ENCODE results near the gene LMF1.
A peak's percentile ranks its signal among the peaks of the same experiment; 100 is the strongest.

The LMF1 gene

DNA sequence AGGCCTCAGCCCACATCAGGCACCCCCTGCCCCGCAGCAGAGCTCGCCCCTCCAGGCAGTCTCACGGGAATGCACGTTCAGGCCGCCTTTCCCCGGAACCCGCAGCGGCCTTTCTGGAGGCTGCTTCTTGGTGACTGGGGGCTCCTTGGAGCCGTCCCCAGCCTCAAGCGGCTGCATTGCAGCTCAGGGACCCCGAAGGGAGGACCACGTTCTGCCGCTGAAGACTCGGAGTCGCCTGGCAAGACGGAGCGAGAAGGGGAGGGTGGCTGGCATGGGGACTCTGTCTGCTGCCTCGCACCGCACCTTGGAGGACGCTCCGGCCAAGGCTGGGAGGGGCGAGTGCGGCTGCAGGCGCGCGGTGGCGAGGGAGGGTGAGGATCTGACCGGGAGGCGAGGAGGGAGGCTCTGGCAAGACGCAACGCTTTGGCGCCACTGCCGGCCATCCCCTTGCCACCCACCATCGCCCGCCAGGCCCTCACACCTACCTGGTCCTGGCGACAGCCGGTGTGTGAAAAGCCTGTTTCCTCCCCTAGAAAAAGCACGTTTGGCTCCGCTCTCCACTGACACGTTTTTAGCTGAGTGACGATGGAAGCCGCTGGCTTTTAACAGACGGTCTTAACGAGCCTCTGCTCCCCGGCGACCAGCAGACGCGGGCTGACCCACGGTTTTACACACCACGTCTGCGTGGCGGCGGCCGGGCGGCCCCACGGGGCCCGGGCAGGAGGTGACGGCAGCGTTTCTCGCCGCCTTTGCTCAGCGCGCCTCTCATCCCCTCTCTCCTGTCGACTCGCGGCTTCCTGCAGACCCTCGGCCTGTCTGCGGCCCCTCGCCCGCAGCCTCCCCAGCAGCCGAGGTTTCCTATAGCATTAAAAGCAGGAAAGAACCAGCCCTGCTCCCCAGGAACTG, 153.5 kb downstream of the LMF1 start:
- no peak overlapping the region for H2AFZ ChIP-seq (ENCODE audit: low read depth, low read length)
- peaks cover 7% of the 10 kb centered on the region for H3K27me3 ChIP-seq (ENCODE audit: insufficient read depth, low read length)

DNA sequence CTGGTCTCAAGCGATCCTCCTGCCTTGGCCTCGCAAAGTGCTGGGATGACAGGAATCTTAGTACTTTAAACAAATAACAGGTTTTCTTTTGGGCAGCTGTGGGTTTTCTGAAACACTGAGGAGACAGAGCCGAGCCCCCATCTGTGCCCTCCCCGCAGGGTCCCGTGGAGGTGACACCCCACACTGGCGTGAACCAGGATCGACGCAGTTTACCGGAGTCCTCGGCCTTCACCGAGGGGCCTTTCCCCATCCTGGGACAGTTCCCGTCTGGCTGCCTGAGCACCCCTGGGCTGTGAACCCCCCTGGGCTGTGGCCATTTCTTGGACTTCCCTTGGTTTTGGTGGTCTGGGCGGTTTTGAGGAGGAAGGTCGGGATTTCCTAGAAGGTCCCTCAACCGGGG, 154.9 kb downstream of the LMF1 start:
- H3K36me3 ChIP-seq (ENCODE audit: insufficient read depth, low read length) = no peaks in the 10 kb centered on the region
- H3K4me1 ChIP-seq (ENCODE audit: insufficient read depth, low read length) = no peaks in the 10 kb centered on the region
- H2AFZ ChIP-seq (ENCODE audit: low read depth, low read length) = no peak overlapping the region
- no peak overlapping the region for H3K4me3 ChIP-seq (ENCODE audit: low read length)
- peaks cover 2% of the 10 kb centered on the region for H3K9me3 ChIP-seq (ENCODE audit: low read length)
- H3K27me3 ChIP-seq (ENCODE audit: insufficient read depth, low read length) = peaks cover 13% of the 10 kb centered on the region

More for the DNA sequence above, 153.5 kb downstream of the LMF1 start:
- Histone ChIP-seq H3K4me1 (ENCODE audit: insufficient read depth, low read length) (peaks cover 2% of the 10 kb centered on the region), H3K4me3 (ENCODE audit: low read length) (no peak overlapping the region), H3K9me3 (ENCODE audit: low read length) (peaks cover 2% of the 10 kb centered on the region), H3K36me3 (ENCODE audit: insufficient read depth, low read length) (no peaks in the 10 kb centered on the region)

DNA sequence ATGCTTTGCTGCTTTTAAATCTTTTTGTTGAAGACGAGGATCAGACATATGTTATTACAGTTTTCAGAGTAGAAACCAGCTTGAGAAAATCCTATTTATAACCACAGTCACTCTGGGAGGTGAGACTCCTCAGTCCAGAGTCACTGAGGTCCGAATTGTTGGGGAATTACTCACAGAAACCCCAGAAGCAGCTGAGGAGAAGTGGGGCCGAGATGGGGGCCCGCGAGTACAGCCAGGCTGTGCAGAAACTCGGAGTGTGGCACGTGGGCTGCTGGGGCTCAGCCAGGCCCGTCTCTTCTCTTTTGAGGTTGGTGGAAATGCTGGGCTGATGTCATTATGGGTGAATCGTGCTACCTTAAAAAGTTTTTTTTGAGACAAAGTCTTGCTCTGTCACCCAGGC, 155.8 kb downstream of the LMF1 start:
- Histone ChIP-seq H2AFZ (ENCODE audit: low read depth, low read length) (no peak overlapping the region), H3K4me1 (ENCODE audit: insufficient read depth, low read length) (no peaks in the 10 kb centered on the region), H3K9me3 (ENCODE audit: low read length) (peaks cover 4% of the 10 kb centered on the region), H3K27me3 (ENCODE audit: insufficient read depth, low read length) (peaks cover 13% of the 10 kb centered on the region), H3K4me3 (ENCODE audit: low read length) (no peak overlapping the region), H3K36me3 (ENCODE audit: insufficient read depth, low read length) (no peaks in the 10 kb centered on the region)

DNA sequence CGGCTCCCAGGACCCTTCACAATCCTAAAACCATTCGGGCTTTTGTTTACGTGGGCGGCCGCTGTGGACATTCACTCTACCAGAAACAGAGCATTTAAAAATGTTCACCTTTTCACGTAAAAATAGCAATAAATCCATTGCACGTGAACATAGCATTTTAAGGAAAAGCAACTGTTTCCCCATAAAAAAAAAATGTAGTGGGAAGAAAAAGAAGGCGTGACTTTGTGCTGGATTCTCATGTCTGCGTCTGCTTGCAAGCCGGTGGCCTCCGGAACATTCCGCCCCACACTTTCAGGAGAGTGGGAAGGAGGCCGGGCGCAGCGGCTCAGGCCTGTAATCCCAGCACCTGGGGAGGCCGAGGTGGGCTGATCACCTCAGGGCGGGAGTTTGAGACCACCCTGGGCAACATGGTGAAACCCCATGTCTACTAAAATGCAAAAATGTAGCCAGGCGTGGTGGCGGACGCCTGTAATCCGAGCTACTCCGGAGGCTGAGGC, 156.8 kb downstream of the LMF1 start:
- peaks cover 6% of the 10 kb centered on the region for H3K9me3 ChIP-seq (ENCODE audit: low read length)
- H3K27me3 ChIP-seq (ENCODE audit: insufficient read depth, low read length) = peaks cover 13% of the 10 kb centered on the region
- H2AFZ ChIP-seq (ENCODE audit: low read depth, low read length) = no peak overlapping the region
- no peak overlapping the region for H3K4me3 ChIP-seq (ENCODE audit: low read length)
- H3K36me3 ChIP-seq (ENCODE audit: insufficient read depth, low read length) = no peaks in the 10 kb centered on the region
- no peaks in the 10 kb centered on the region for H3K4me1 ChIP-seq (ENCODE audit: insufficient read depth, low read length)

DNA sequence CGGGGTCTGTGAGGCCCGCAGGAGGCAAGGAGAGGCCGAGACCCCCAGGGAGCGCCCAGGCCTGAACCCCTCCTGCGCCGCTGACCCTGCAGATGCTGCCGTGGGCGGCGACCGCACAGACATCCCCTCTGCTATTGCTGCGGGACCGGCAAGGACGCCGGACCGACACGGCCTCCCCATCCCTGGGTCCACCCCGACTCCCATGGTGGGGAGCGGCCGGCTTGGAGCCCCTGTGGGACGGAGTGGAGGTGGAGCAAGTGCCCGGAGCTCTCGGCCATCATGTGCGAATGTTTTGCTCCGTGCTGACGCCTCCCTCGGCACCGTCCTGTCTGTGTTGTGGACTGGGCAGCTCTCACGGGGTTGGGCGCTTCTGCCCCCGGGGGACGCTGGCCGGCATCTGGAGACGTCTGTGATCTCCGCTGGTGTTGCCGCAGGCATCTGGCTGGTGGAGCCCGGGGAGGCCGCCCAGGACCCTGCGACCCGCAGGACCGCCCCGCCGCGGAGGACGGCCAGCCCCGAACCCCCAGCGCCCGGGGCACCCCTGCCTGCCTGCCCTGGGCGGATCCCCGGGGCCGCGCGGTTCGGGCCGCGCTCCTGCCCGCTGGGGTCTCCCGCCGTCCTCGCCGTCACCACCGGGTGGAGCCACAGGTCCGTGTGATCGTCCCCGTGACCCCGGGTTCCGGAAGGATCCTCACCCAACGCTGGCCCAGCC, 157.4 kb downstream of the LMF1 start:
- peaks cover 6% of the 10 kb centered on the region for H3K9me3 ChIP-seq (ENCODE audit: low read length)
- no peaks in the 10 kb centered on the region for H3K36me3 ChIP-seq (ENCODE audit: insufficient read depth, low read length)
- H3K4me1 ChIP-seq (ENCODE audit: insufficient read depth, low read length) = no peaks in the 10 kb centered on the region
- H3K27me3 ChIP-seq (ENCODE audit: insufficient read depth, low read length) = peaks cover 13% of the 10 kb centered on the region
- no peak overlapping the region for H2AFZ ChIP-seq (ENCODE audit: low read depth, low read length)
- no peak overlapping the region for H3K4me3 ChIP-seq (ENCODE audit: low read length)

DNA sequence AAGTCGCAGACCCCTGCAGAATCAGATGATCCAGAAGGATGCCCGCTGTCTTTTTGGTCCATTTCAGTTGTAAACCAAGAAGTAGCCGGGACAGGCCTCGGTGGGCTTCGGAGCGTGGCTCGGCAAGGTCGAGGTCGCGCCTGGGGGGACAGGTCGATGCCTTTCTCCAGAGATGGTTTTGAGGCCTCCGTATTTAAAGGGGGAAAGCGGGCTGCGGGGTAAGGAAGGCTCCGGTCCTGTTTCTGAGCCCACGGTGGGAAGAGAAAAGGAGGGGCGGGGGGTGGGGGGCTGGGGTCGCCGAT, 162.7 kb downstream of the LMF1 start:
- H3K4me3 ChIP-seq (ENCODE audit: low read length) = peak overlapping the region; percentile 65
- no peaks in the 10 kb centered on the region for H3K4me1 ChIP-seq (ENCODE audit: insufficient read depth, low read length)
- no peaks in the 10 kb centered on the region for H3K36me3 ChIP-seq (ENCODE audit: insufficient read depth, low read length)
- no peak overlapping the region for H2AFZ ChIP-seq (ENCODE audit: low read depth, low read length)
- H3K9me3 ChIP-seq (ENCODE audit: low read length) = peaks cover 4% of the 10 kb centered on the region
- peaks cover 10% of the 10 kb centered on the region for H3K27me3 ChIP-seq (ENCODE audit: insufficient read depth, low read length)

DNA sequence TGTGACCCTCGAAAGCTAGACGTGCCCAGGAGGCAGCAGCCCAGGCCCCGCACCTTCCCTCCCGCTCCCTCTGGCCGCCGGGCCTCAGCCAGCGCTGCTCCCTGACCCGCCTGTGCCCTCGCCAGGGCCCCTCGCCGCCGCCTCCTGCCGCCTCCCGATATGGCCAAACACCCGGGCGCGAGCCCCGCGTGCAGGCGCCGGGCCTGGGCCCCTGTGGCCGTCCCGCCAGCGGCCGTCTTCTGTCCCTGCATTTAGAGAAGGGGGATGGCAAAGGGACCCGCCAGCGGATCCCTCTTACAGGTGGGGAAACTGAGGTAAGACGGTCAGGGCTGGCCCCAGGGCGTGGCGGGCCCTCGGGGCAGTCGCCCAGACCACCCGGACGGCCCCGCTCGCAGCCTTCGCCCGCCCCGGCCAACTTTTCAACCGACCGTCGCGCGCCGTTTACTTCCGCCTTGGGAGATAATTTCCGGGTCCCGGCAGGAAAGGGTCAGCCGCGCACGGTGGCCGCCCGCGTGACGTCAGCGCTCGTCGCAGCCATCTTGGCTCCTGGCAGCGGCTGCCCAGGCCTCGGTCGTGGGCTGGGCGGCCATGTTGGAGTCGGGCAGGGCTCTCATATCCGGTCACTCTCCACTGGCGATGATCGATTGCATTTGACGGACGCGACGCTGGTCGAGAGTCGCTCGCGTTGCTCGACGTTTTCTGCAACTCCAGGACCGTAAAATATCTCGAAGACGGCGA, 163.3 kb downstream of the LMF1 start:
- Histone ChIP-seq H3K4me3 (ENCODE audit: low read length) (peak overlapping the region; percentile 65), H3K4me1 (ENCODE audit: insufficient read depth, low read length) (no peaks in the 10 kb centered on the region), H3K27me3 (ENCODE audit: insufficient read depth, low read length) (peaks cover 8% of the 10 kb centered on the region), H3K36me3 (ENCODE audit: insufficient read depth, low read length) (no peaks in the 10 kb centered on the region), H2AFZ (ENCODE audit: low read depth, low read length) (no peak overlapping the region), H3K9me3 (ENCODE audit: low read length) (peaks cover 4% of the 10 kb centered on the region)

DNA sequence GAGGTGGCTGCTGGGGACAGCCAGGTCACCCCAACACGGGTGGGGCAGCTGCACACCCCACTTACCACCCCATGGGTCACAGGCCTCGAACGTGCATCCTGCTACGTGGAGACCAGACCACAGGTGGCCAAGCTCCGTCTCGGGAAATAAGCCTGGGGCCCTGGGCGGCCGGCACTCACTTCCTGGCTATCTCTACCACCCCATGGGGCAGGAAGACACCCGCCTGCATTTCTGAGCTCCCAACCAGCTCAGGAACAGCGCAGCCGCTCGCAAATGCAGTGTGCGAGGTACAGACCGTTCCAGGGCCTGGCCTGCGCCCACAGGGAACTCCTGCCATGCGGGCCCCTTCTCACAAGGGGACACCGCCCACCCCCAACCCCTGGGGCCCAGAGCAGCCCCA, 165.3 kb downstream of the LMF1 start:
- Histone ChIP-seq H3K4me1 (ENCODE audit: insufficient read depth, low read length) (peaks cover 5% of the 10 kb centered on the region), H3K36me3 (ENCODE audit: insufficient read depth, low read length) (no peaks in the 10 kb centered on the region), H3K9me3 (ENCODE audit: low read length) (peaks cover 4% of the 10 kb centered on the region), H3K4me3 (ENCODE audit: low read length) (no peak overlapping the region), H2AFZ (ENCODE audit: low read depth, low read length) (no peak overlapping the region), H3K27me3 (ENCODE audit: insufficient read depth, low read length) (peaks cover 5% of the 10 kb centered on the region)

DNA sequence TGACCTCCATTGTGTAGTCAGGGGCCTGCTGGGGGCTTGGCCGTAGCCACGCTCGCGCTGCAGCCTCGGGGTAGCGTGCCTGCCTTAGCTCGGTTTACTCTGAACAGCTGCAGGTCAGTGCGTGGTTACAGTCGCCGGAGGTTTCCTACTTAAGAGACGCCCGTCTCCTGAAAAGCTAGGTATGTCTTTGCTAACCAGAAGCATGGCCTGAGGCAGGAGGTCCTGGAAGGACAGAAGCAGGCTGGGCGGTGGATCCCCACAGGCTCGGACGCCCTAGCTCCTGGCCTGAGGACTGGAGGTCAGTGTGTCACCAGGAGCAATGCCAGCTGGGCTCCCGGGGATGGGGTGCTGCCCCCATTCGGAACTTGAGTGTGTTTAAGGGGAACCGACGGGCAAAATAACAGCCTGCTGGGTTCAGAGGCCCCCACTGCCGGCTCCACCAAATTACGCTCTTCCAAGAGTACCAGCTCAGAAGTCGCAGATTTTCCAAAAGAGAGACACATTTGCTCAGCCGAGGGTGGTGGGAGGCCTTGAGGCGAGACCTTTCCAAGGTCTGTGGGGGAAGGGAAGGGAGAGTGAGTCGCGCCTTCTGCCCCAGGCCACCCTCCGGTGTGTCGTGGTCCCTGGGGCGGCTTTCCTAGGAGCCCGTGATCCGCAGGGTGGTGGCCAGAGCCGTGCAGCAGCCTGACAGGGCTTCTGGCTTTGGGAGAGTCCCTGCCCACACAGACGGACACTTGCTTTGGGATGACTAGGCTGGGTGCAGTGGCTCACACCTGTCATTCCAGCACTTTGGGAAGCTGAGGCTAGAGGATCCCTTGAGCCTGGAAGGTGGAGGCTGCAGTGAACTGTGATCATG, 166.4 kb downstream of the LMF1 start:
- no peak overlapping the region for H3K4me3 ChIP-seq (ENCODE audit: low read length)
- peaks cover 9% of the 10 kb centered on the region for H3K4me1 ChIP-seq (ENCODE audit: insufficient read depth, low read length)
- no peaks in the 10 kb centered on the region for H3K9me3 ChIP-seq (ENCODE audit: low read length)
- H3K27me3 ChIP-seq (ENCODE audit: insufficient read depth, low read length) = peaks cover 10% of the 10 kb centered on the region
- no peak overlapping the region for H2AFZ ChIP-seq (ENCODE audit: low read depth, low read length)
- no peaks in the 10 kb centered on the region for H3K36me3 ChIP-seq (ENCODE audit: insufficient read depth, low read length)

DNA sequence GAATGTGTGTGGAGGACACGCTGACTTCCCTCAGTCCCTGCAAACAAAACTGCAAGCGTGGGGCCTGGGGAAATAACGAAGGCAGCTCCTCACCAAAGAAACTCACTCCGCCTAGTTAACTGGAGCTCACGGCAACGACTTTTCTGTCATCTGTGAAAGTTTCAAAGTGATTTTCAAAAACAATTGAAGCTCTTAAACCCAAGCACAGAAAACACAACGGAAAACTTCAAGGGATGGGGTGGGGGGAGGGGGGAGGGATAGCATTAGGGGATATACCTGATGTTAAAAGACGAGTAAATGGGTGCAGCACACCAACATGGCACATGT, 167.1 kb downstream of the LMF1 start:
- Histone ChIP-seq H3K4me1 (ENCODE audit: insufficient read depth, low read length) (peaks cover 9% of the 10 kb centered on the region), H2AFZ (ENCODE audit: low read depth, low read length) (no peak overlapping the region), H3K27me3 (ENCODE audit: insufficient read depth, low read length) (peaks cover 10% of the 10 kb centered on the region), H3K4me3 (ENCODE audit: low read length) (no peak overlapping the region), H3K9me3 (ENCODE audit: low read length) (no peaks in the 10 kb centered on the region), H3K36me3 (ENCODE audit: insufficient read depth, low read length) (no peaks in the 10 kb centered on the region)
